NCI-H446 (cell line): ENCODE results near the gene GJA1.

ENCODE experiments used
- DNase-seq, 2 experiments: peaks; one replicate each; lab custom pipeline; 2025; lab: John Stamatoyannopoulos, UW

The GJA1 gene

GRCh38 chr6:121485359-121485811 is 49.9 kb downstream of the GJA1 start:
- no peak for DNase-seq

- DNase-seq = no peak
Observed at GRCh38 chr6:121491576-121491975, 56.1 kb downstream of the GJA1 start.

- no peak for DNase-seq
Observed at GRCh38 chr6:121492536-121492935, 57.1 kb downstream of the GJA1 start.

- DNase-seq = no peak
Observed at GRCh38 chr6:121497970-121498375, 62.5 kb downstream of the GJA1 start.

- DNase-seq = no peak
Observed at GRCh38 chr6:121498481-121499276, 63.2 kb downstream of the GJA1 start.
